ENCODE data around the gene RSPH4A.

- peak in 5 of 6 experiments; percentile 17 to 56 (median 50) for TF ChIP-seq CTCF (IDR thresholded peaks at IDR 0.05)
- peak in 3 of 4 donors; percentile 66 to 86 (median 67) for TF ChIP-seq POLR2A (IDR thresholded peaks at IDR 0.05)
Measured at GRCh38 chr6:116570856-116571682, 45.2 kb upstream of the RSPH4A start, which contains the start of gene RWDD1.

Data from upper lobe of left lung (tissue), 4 donors.